ENCODE results near the gene CEPT1. TPM values are rescaled to one million over a fixed set of nuclear protein-coding genes. Genes with fewer than 3 reads are reported as not detected.

Gene CEPT1
- total and polyA plus RNA-seq, 2 of the 4 experiments (the other 2 are of a cell fraction) = 13.3 to 27.4 TPM

- Histone ChIP-seq H3K4me2 (ENCODE audit: low read depth, low read length) (no peak overlapping the region), H4K91ac (ENCODE audit: insufficient read depth, low read depth, low read length) (no peak overlapping the region), H2BK5ac (ENCODE audit: low read depth, low read length, poor library complexity, severe bottlenecking) (no peak overlapping the region), H3K79me1 (ENCODE audit: low read depth in 1 of 2, low read length in 2 of 2) (no peaks in the 10 kb centered on the region), H4K8ac (ENCODE audit: low read depth in 2 of 2, low read length in 2 of 2) (no peak overlapping the region), H3K4ac (ENCODE audit: low read depth, low read length) (no peak overlapping the region), H2AK5ac (ENCODE audit: low read depth, low read length) (no peak overlapping the region), H2BK120ac (ENCODE audit: low read depth, low read length) (no peak overlapping the region), H3K9me1 (ENCODE audit: insufficient read depth, low read length) (no peaks in the 10 kb centered on the region), H3K14ac (replicated peaks; ENCODE audit: low read depth, low read length) (no peak overlapping the region), H4K20me1 (ENCODE audit: insufficient read depth, low read length) (no peaks in the 10 kb centered on the region), H2BK15ac (ENCODE audit: low read depth, low read length) (no peak overlapping the region), H2BK20ac (ENCODE audit: low read depth, low read length) (no peak overlapping the region), H3K27me3 (ENCODE audit: control insufficient read depth, insufficient read depth, low read length) (no peaks in the 10 kb centered on the region), H2AFZ (replicated peaks; ENCODE audit: low read length, poor library complexity) (no peak overlapping the region), H3K9me3 (ENCODE audit: control insufficient read depth, insufficient read depth, low read length) (no peaks in the 10 kb centered on the region), H3K36me3 (ENCODE audit: control insufficient read depth, insufficient read depth, low read length) (peaks cover 5% of the 10 kb centered on the region), H4K5ac (ENCODE audit: low read depth, low read length) (no peak overlapping the region), H3K56ac (ENCODE audit: extremely low read depth, insufficient read depth, low read length) (no peak overlapping the region), H2AK9ac (replicated peaks; ENCODE audit: low read depth, low read length, poor library complexity) (no peak overlapping the region), H3K9ac (ENCODE audit: low read depth, low read length) (no peak overlapping the region), H3K4me3 (ENCODE audit: insufficient read depth, low read depth, low read length) (no peak overlapping the region), H3K27ac (ENCODE audit: insufficient read depth, low read length) (no peak overlapping the region), H3K23ac (ENCODE audit: low read depth, low read length) (no peak overlapping the region), H3K18ac (ENCODE audit: low read depth, low read length) (no peak overlapping the region), H3K4me1 (ENCODE audit: control insufficient read depth, insufficient read depth, low read length) (no peaks in the 10 kb centered on the region)
- DNase-seq (no peak), ATAC-seq (ENCODE audit: low read depth) (no peak)
- in situ Hi-C loops (cut with MboI; ENCODE audit: low sequenced_read_pairs) = no loop called here
- ChIA-PET CTCF (no interaction called here), POLR2A (ENCODE audit: unreplicated experiment) (no interaction called here)
- no CpG with 5 or more reads among the region's 3 CpGs for WGBS, 2 experiments (ENCODE audit: extremely low coverage in 2 of 2, insufficient read length in 1 of 2)
- intact Hi-C loops (cut with micrococcal nuclease) = no loop called here
- dilution Hi-C loops (cut with HindIII; ENCODE audit: low sequenced_read_pairs, unreplicated experiment) = no loop called here
- no TSS peak for BruUV-seq (replicated peaks)
- TF ChIP-seq CEBPB (IDR thresholded peaks at IDR 0.05; ENCODE audit: low read depth, low read length) = peak; percentile 82
- TF ChIP-seq POLR2A (IDR thresholded peaks at IDR 0.05; ENCODE audit: low read depth, low read length) = no peak
Observed at GRCh38 chr1:111175349-111175748, 35.3 kb downstream of the CEPT1 start.

Data from IMR-90 (cell line).